BLaER1 treated with 17β-estradiol and CSF1 and Interleukin-3, amounts not matched to agents 10 nM and 100 nM (cell line): ENCODE data around the gene AUH.

Source experiments
- H3K27ac ChIP-seq, 11 experiments: shearing (Covaris generic); formaldehyde crosslinking; 2 replicates each; pipeline ENCODE4 v1.8.1; 2022
- H3K27me3 ChIP-seq, 11 experiments: shearing (Covaris generic); formaldehyde crosslinking; 2 replicates each; pipeline ENCODE4 v1.8.1; 2022
- H3K36me3 ChIP-seq, 11 experiments: shearing (Covaris generic); formaldehyde crosslinking; 2 replicates each; pipeline ENCODE4 v1.8.1; 2022
- H3K4me1 ChIP-seq, 10 experiments: shearing (Covaris generic); formaldehyde crosslinking; 2 replicates each; pipeline ENCODE4 v1.8.1; 2022
- H3K4me2 ChIP-seq, 11 experiments: shearing (Covaris generic); formaldehyde crosslinking; 2 replicates each; pipeline ENCODE4 v1.8.1; 2022
- H3K4me3 ChIP-seq, 10 experiments: shearing (Covaris generic); formaldehyde crosslinking; 2 replicates each; pipeline ENCODE4 v1.8.1; 2022
- H3K9ac ChIP-seq, 11 experiments: shearing (Covaris generic); formaldehyde crosslinking; 2 replicates each; pipeline ENCODE4 v1.8.1; 2022
- H3K9me3 ChIP-seq, 11 experiments: shearing (Covaris generic); formaldehyde crosslinking; replicated peaks in 1 of 11; 2 replicates each; pipeline ENCODE4 v1.8.1; 2022
- H4K20me1 ChIP-seq, 11 experiments: shearing (Covaris generic); formaldehyde crosslinking; 2 replicates each; pipeline ENCODE4 v1.8.1; 2022
- Cebpa-rat ChIP-seq, 11 experiments: shearing (Covaris generic); IDR thresholded peaks; 2 replicates each; pipeline ENCODE4 v1.8.1; 2022

AUH gene

GRCh38 chr9:91196103-91196950, 165.4 kb downstream of the AUH start:
- Histone ChIP-seq H3K27me3 (no peaks in the 10 kb centered on the region), H3K9me3 (peaks cover 9 to 34% (median 23%) of the 10 kb centered on the region in 11 experiments; a peak in 20 of 22 replicates), H3K4me1 (peaks cover 41 to 81% (median 46%) of the 10 kb centered on the region in 10 experiments), H3K36me3 (0 out of 22 replicates have a peak, but pooled peaks cover 0 to 3% (median 0%) of the 10 kb centered on the region in 11 experiments), H3K9ac (no peak overlapping the region), H3K4me3 (no peak overlapping the region), H4K20me1 (no peaks in the 10 kb centered on the region), H3K27ac (peak overlapping the region in 8 of 11 experiments; percentile 19 to 99 (median 98); a peak in 16 of 22 replicates), H3K4me2 (peak overlapping the region in 9 of 11 experiments; percentile 8 to 96 (median 89); a peak in 6 of 22 replicates)
- no peak for TF ChIP-seq Cebpa-rat (IDR thresholded peaks at IDR 0.05)

- Histone ChIP-seq H3K4me2 (peak overlapping the region; percentile 85 to 97 (median 93); a peak in 20 of 22 replicates), H3K4me1 (peaks cover 49 to 87% (median 54%) of the 10 kb centered on the region in 10 experiments), H3K4me3 (no peak overlapping the region), H3K9ac (peak overlapping the region in 2 of 11 experiments; percentile 93; a peak in 2 of 22 replicates), H4K20me1 (no peaks in the 10 kb centered on the region), H3K27me3 (no peaks in the 10 kb centered on the region), H3K36me3 (no peaks in the 10 kb centered on the region), H3K9me3 (peaks cover 1 to 25% (median 15%) of the 10 kb centered on the region in 11 experiments; a peak in 20 of 22 replicates), H3K27ac (peak overlapping the region in 9 of 11 experiments; percentile 38 to 99 (median 97); a peak in 14 of 22 replicates)
- TF ChIP-seq Cebpa-rat (IDR thresholded peaks at IDR 0.05), result no peak
These were observed 166.2 kb downstream of the AUH start for GRCh38 chr9:91195372-91196012.

GRCh38 chr9:91193658-91194391, 167.9 kb downstream of the AUH start:
- H3K4me2 ChIP-seq, result peak overlapping the region; percentile 85 to 97 (median 93)
- H3K27ac ChIP-seq, result peak overlapping the region; percentile 95 to 99 (median 98)
- peaks cover 54 to 71% (median 60%) of the 10 kb centered on the region in 10 experiments for H3K4me1 ChIP-seq
- no peaks in the 10 kb centered on the region for H3K36me3 ChIP-seq
- peak overlapping the region; percentile 44 to 68 (median 56) for H3K4me3 ChIP-seq
- no peaks in the 10 kb centered on the region for H3K27me3 ChIP-seq
- peaks cover 0 to 12% (median 1%) of the 10 kb centered on the region in 11 experiments; a peak in 6 of 22 replicates for H3K9me3 ChIP-seq
- no peaks in the 10 kb centered on the region for H4K20me1 ChIP-seq
- peak overlapping the region; percentile 86 to 96 (median 93) for H3K9ac ChIP-seq
- TF ChIP-seq Cebpa-rat (IDR thresholded peaks at IDR 0.05), result peak in 8 of 11 experiments; percentile 47 to 89 (median 65); a peak in 13 of 22 replicates

DNA sequence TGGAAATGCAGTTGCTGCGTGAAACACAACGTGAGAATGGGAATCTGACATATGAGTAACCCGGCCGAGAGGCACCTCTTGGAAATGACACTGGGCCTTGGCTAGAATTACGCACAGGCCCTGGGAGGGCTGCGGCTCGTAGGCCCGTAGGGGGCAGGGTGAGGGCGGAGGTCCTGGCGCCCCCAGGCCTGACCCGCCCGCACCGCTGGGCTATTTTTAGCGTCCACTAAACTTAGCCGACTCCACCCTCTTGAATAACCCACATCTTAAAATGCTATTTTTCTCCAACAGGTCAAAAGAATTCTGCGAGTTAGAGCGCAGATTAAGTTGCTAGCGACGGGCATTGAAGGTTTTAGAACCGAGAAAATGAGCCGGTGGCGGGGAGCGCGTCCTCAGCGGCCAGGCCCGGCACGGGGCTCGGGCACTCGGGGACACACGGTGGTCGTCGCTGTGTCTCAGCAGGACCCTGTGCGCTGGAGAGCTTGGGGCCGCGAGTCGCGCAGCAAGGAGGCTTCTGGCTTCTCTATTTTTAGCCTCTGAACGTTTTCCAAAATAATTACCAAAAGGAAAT, 168.5 kb downstream of the AUH start:
- Histone ChIP-seq H3K27ac (peak overlapping the region; percentile 95 to 99 (median 98)), H3K4me3 (peak overlapping the region; percentile 44 to 68 (median 56)), H3K4me1 (peaks cover 54 to 71% (median 60%) of the 10 kb centered on the region in 10 experiments), H3K36me3 (no peaks in the 10 kb centered on the region), H3K9ac (peak overlapping the region; percentile 86 to 96 (median 93)), H4K20me1 (no peaks in the 10 kb centered on the region), H3K9me3 (peaks cover 0 to 9% (median 3%) of the 10 kb centered on the region in 11 experiments; a peak in 5 of 22 replicates), H3K4me2 (peak overlapping the region; percentile 85 to 97 (median 93)), H3K27me3 (no peaks in the 10 kb centered on the region)
- no peak for TF ChIP-seq Cebpa-rat (IDR thresholded peaks at IDR 0.05)

GRCh38 chr9:91192381-91193086, 169.2 kb downstream of the AUH start:
- Histone ChIP-seq H3K27me3 (no peaks in the 10 kb centered on the region), H3K27ac (peak overlapping the region; percentile 95 to 99 (median 98); a peak in 21 of 22 replicates), H3K4me1 (peaks cover 55 to 69% (median 60%) of the 10 kb centered on the region in 10 experiments), H4K20me1 (no peaks in the 10 kb centered on the region), H3K9ac (peak overlapping the region; percentile 86 to 96 (median 93); a peak in 21 of 22 replicates), H3K36me3 (no peaks in the 10 kb centered on the region), H3K4me2 (peak overlapping the region; percentile 85 to 97 (median 93)), H3K4me3 (peak overlapping the region in 7 of 10 experiments; percentile 12 to 61 (median 56); a peak in 8 of 20 replicates), H3K9me3 (peaks cover 0 to 9% (median 3%) of the 10 kb centered on the region in 11 experiments; a peak in 5 of 22 replicates)
- TF ChIP-seq Cebpa-rat (IDR thresholded peaks at IDR 0.05), result no peak

DNA sequence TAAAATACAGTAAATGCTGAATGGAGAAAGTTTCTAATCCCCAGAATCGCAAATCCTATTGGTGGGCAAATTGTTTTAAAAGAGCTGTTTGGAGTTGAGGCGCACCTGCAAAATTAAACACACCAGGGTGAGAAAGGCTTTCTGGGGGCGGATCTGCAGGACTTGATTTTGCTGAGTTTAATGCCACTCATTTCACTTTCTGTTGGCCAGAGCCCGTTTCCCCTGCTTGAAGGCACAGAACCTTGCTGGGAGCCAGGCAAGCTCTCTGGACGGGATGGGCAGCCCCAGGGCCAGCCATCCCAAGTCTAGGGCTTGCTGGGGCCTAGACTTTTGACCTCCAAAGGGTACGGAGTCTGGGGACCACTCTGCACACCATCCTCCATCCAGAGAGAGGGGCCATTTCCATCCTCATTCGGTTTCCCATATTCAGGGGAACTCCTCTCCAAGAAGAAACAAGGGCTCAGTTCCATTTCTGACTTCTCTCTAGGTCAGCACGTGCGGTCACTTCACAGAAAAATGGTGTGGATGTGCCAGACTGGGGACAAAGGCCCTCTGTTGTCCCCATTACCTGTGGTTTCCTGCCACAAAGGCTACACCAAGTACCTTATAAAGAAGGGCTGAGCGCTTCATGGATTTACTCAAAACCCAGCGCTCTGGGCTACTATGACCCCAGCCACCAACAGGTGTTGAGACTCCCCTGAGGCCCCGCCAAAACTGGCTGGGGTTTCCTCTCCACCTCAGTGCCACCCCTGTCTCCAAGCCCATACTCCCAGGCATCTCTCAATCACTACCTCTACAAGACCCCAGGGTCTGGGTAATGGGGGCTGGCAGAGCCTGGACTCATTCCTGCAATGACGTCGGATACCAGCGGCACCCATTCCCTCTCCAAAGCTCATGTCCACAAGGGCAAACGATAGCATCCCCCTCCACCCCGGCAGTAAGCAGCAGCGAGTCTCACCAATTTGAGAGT, 170.0 kb downstream of the AUH start:
- Histone ChIP-seq H3K36me3 (no peaks in the 10 kb centered on the region), H3K27me3 (no peaks in the 10 kb centered on the region), H3K4me2 (peak overlapping the region; percentile 85 to 97 (median 93)), H3K9ac (peak overlapping the region; percentile 40 to 96 (median 92); a peak in 20 of 22 replicates), H3K4me3 (0 out of 20 replicates have a peak overlapping the region, but pooled peaks of 2 of the 10 experiments have one; percentile 13 to 25), H3K4me1 (peaks cover 61 to 77% (median 66%) of the 10 kb centered on the region in 10 experiments), H3K27ac (peak overlapping the region; percentile 95 to 99 (median 98); a peak in 21 of 22 replicates), H3K9me3 (peaks cover 0 to 9% (median 3%) of the 10 kb centered on the region in 11 experiments; a peak in 5 of 22 replicates), H4K20me1 (no peaks in the 10 kb centered on the region)
- TF ChIP-seq Cebpa-rat (IDR thresholded peaks at IDR 0.05), result no peak

DNA sequence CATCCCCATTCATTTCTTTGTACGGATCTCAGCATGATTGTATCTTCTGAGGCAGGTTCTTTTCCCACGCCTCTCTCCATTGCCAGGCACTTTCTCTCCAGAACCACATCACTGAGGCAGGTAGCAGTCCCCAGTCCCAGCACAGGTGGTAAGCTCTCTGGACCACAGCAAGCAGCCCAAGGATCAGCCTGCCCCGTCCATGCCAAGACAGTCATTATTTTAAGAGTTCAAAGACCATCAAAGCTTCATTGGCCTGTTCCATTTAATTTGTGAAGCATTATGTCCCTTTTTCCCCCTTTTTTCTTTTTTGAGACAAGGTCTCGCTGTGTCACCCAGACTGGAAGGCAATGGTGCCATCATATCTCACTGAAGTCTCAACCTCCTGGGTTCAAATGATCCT, 171.7 kb downstream of the AUH start:
- Histone ChIP-seq H3K9me3 (peaks cover 0 to 7% (median under 1%) of the 10 kb centered on the region in 11 experiments; a peak in 5 of 22 replicates), H3K4me2 (peak overlapping the region in 3 of 11 experiments; percentile 89 to 93 (median 92); a peak in 3 of 22 replicates), H3K4me1 (peaks cover 50 to 79% (median 61%) of the 10 kb centered on the region in 10 experiments), H3K36me3 (no peaks in the 10 kb centered on the region), H3K4me3 (no peak overlapping the region), H4K20me1 (no peaks in the 10 kb centered on the region), H3K9ac (no peak overlapping the region), H3K27me3 (no peaks in the 10 kb centered on the region), H3K27ac (no peak overlapping the region)
- no peak for TF ChIP-seq Cebpa-rat (IDR thresholded peaks at IDR 0.05)
